Embryonic facial prominence (tissue), 1 donor: ENCODE data around the gene GH1.
"Not testable (repeated sequence)": the region's sequence is repeated elsewhere in the genome, so short reads cannot be mapped to it uniquely, and the experiment has no call there.

Source experiments
- DNase-seq: peaks from one replicate; pipeline ENCODE4 v3.0.0-alpha.2; 2016; ENCODE audit errors: extremely low spot score

Gene GH1

GRCh38 chr17:63918789-63919305 is at the start of gene GH1:
TSS of gene GH1 (minus strand) at chr17:63918839. CDS start at chr17:63918776, 63 bp downstream.
- not testable (repeated sequence) for DNase-seq

DNA sequence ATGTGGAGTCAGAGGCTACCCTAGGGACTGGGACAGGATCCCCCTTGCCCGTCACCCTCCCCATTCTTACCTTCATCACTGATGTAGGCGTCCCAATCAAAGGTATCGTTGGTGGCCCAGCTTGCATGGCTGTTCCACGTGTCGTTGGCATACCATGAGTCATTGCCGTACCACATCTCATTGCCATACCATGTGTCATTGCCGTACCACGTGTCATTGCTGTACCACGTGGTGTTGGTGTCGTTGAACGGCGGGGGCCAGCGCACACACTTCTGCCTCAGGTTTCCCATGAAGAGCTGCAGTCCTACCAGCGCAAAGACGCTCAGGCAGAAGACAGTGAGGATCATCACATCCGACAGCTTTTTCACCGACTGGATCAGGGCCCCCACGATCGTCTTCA is 49.3 kb upstream of the GH1 start:
- no peak for DNase-seq

DNA sequence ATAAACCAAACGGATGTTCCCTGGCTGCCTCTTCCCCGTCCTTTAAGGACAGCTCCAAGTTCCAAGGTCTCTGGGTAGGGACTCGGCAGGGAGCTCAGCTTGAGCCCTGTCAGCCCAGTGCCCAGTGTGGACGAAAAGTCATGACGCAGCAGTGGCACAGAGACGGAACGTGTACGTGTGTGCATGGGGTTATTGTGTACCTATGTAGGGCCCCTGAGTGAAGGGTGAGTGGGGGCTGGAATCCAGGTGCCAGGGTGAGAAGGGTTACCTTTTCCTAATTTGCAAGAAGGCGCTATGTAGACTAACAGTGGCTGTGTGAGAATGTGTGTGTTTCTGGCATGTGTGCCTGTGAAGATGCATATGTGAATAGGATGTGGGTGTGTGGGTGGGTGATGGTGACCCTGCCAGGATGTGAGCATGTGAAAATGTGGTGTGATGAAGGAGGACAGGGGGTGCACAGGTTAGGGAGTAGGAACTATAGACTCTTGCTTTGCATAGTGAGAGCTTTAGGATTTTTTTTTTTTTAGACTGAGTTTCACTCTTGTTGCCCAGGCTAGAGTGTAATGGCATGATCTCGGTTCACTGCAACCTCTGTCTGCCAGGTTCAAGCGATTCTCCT is 48.1 kb upstream of the GH1 start:
- no peak for DNase-seq

GRCh38 chr17:63963123-63963522 is 44.5 kb upstream of the GH1 start:
- no peak for DNase-seq

DNA sequence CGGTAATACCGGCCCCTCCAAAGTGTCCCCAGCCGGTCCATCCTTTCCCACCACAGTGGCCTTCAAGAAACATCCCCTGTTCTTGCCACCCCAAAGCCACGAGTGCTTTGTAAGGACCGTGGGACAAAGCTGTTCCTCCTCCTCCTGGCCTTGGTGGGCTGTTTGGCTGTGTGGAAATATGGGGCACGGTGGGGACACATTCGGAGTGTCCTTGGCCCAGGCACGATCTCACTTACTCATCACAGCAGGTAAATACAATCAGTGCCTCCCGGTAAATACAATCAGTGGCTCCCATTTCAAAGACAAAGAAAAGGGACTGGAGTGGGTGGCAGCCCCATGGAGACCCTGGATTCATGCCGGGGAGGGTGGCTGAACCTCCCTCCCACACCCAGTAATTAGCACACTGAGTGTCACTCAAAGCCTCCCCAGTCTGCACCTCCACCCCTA is 43.7 kb upstream of the GH1 start:
- no peak for DNase-seq

GRCh38 chr17:63961355-63962212 is 42.9 kb upstream of the GH1 start:
- no peak for DNase-seq

GRCh38 chr17:63960430-63960829 is 41.8 kb upstream of the GH1 start:
- no peak for DNase-seq

DNA sequence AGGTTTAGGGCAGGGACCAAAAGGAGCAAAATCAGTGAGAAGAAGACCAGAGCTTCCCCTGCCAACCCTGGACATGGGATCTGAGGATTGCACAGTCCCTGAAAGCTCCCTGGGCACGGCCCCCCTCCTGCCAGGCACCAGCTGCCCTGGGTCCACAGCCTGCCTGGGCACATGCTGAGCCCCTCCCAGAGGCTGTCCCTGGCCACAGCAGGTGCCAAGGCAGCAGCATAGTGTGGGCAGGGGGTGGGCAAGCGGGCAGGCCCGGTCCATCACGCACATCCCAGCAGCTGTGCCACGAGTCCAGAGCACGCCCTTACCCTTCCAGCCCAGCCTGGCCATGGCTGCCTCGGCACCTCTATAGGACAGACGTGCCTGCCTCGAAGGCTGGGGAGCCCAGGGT is 41.4 kb upstream of the GH1 start:
- DNase-seq, result no peak

GRCh38 chr17:63956296-63956920 is 37.8 kb upstream of the GH1 start:
- no peak for DNase-seq

GRCh38 chr17:63955791-63956190 is 37.2 kb upstream of the GH1 start:
- DNase-seq, result no peak

DNA sequence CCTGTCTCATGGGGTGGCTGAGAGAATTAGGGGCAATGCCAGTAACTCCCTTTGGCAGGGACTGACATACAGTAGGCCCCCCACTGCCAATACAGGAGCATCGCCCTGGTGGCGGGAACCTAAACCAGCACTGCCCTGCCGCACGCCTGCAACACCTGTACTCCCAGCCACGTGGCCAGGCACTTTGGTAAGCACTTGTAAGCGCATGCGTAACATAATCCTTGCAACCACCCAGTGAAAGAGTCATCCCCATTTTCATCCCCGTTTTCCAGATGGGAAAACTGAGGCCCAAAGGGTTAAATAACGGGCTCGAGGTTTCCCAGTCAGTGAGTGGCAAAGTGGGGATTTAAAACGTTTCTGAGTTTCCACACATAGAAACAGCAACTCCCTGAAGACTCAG is 36.6 kb upstream of the GH1 start:
- DNase-seq, result no peak

GRCh38 chr17:63954402-63955063 is 35.9 kb upstream of the GH1 start:
- no peak for DNase-seq

DNA sequence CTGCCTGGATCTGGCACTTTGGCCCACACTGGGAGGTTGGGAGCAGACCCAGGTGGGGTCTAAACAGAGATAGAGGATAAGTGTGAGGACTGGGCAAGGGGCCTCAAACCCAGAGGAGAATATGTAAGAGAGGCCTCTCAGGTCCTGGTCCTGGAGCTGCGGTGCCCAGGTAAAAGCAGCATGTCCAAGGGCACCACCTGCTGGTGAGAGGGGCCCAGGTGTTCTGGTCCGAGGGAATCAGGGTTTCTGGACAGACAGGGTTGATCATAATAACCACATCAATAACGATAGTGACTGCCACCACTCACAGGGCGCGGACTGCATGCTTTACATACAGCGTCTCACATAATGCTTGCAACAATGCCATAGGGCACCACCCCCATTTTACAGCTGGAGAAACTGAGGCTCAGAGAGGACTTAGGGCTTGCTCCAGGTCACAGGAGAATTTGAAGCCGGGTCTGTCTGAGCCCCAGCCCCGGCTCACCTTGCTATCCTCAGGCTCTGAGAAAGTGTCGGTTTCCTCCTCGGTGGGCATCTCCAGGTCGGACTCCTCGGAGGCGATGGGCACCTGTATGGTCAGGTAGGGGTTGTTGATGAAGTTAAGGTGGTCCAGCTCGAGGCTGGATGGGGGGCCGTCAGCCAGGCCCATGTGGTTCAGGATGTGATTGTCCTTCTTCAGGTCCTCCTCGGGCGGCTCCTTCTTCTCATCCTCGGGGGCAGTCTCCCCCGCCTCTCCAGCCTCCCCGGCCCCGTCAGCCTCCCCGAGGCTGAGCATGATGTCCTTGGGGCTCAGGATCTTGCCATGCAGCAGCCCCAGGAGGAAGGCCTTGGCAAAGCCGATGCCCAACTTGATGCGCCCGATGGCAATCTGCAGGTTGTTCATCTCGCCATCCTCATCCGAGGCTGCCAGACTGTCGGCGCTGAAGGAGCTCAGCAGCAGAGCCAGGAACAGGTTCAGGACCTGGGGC is 32.6 kb upstream of the GH1 start:
- DNase-seq, result no peak

- no peak for DNase-seq
Measured at GRCh38 chr17:63949576-63950250, 31.1 kb upstream of the GH1 start.

DNA sequence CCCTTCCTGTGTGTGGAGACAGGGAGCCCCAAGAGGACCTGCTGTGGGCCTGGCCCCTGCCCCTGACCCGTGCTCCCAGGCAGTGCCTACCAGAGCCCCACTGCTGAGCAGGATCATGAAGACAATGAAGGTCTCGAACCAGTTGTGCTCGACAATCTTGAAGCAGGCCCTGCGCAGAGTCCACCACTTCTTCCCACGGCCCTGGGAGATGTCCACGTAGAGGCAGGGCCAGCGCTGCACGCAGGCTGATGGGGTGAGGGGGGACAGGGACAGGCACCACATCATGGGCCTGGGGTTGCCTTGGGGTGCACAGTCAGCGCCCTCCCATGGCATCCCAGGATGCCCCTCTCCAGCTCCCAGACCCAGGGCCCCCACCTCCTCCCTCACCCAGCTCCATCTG is 29.9 kb upstream of the GH1 start:
- DNase-seq, result no peak

DNA sequence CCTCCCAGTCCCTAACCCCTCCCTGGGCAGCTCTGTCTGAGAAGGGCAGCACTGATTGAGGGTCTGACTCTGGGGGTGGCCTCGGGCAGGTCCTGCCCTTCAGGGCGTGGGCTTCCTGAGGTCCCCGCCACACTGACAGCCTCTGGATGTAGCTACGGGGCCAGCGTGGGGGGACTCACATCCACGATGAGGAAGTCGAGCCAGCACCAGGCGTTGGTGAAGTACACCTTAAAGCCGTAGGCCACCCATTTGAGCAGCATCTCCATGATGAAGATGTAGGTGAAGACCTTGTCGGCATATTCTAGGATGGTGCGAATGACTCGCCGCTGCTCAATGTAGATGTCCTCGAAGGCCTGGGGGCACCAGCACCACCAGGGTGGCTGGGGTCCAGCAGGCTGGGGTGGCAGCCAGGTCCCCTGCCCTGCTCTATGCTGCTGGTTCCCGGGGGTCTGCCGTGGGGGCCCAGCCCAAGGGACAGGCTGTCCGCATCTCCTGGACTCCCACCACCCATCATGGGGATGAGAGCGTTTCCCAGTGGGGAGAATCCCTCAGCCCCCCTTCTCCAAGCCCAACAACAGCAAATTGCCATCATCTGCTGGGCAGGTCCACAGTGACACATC is 29.2 kb upstream of the GH1 start:
- no peak for DNase-seq

GRCh38 chr17:63946440-63947363 is 28.1 kb upstream of the GH1 start:
- no peak for DNase-seq

GRCh38 chr17:63945784-63946439 is 27.3 kb upstream of the GH1 start:
- no peak for DNase-seq
